GM10248 (cell line): Measurements from ENCODE around the gene TSC22D1.

Source experiments
- CTCF ChIA-PET: fragments of 300-600 bp; sonication (Branson Sonifier 250); formaldehyde crosslinking; extraction: SDS; loops from one replicate; lab custom pipeline; 2021; ENCODE audit warnings: antibody characterized with exemption; lab: Yijun Ruan, JAX
- POLR2A ChIA-PET: fragments of 350-650 bp; sonication (Branson Sonifier 250); formaldehyde crosslinking; extraction: SDS; loops from one replicate; lab custom pipeline; 2020; ENCODE audit warnings: antibody characterized with exemption; lab: Yijun Ruan, JAX
- DNase-seq: peaks from one replicate; pipeline ENCODE4 v3.0.0; 2012; ENCODE audit errors: extremely low spot score
- CTCF ChIP-seq: IDR thresholded peaks from 2 replicates; pipeline ENCODE4 v1.5.1; 2012; ENCODE audit warnings: mild to moderate bottlenecking, low read depth; ENCODE audit errors: extremely low read depth, missing control alignments, control extremely low read depth

The TSC22D1 gene

GRCh38 chr13:44406617-44407016 lies 169.5 kb downstream of the TSC22D1 start:
- ChIA-PET POLR2A (no interaction called here), CTCF (no interaction called here)
- no peak for TF ChIP-seq CTCF
- DNase-seq, result no peak

GRCh38 chr13:44404261-44405132 lies 171.6 kb downstream of the TSC22D1 start:
- no peak for TF ChIP-seq CTCF
- CTCF ChIA-PET, result no interaction called here
- POLR2A ChIA-PET, result no interaction called here
- DNase-seq, result no peak

- ChIA-PET CTCF (no interaction called here), POLR2A (no interaction called here)
- no peak for TF ChIP-seq CTCF
- no peak for DNase-seq
Measured at GRCh38 chr13:44403461-44404056, 172.6 kb downstream of the TSC22D1 start.

GRCh38 chr13:44402899-44403445 lies 173.2 kb downstream of the TSC22D1 start:
- CTCF ChIA-PET, result no interaction called here
- TF ChIP-seq CTCF, result no peak
- no peak for DNase-seq
- POLR2A ChIA-PET, result no interaction called here

GRCh38 chr13:44401577-44401976 lies 174.6 kb downstream of the TSC22D1 start:
- ChIA-PET POLR2A (no interaction called here), CTCF (interaction anchor here (1.3 kb wide), 1 partner anchor 29 kb away, joined by 3 read pairs; no protein-coding TSS in a partner anchor)
- no peak for DNase-seq
- TF ChIP-seq CTCF, result no peak

GRCh38 chr13:44400736-44401135 lies 175.4 kb downstream of the TSC22D1 start:
- no peak for TF ChIP-seq CTCF
- CTCF ChIA-PET, result interaction anchor here (1.3 kb wide), 1 partner anchor 28 kb away, joined by 3 read pairs; no protein-coding TSS in a partner anchor
- DNase-seq, result no peak
- POLR2A ChIA-PET, result no interaction called here
